Progenitor cell of endocrine pancreas (in vitro differentiated cells): Measurements from ENCODE around the gene COL4A1. TPM values are rescaled to one million over a fixed set of nuclear protein-coding genes. Genes with fewer than 3 reads are reported as not detected.

ENCODE experiments used
- DNase-seq: peaks from one replicate; pipeline ENCODE4 v3.0.0; 2021; ENCODE audit warnings: low spot score; ENCODE audit not compliant: unreplicated experiment
- H3K27ac Mint-ChIP-seq: 2 replicates; pipeline ENCODE4 v1.8.0; 2021; ENCODE audit warnings: mild to moderate bottlenecking, moderate library complexity, mixed read lengths
- H3K27me3 Mint-ChIP-seq: 2 replicates; pipeline ENCODE4 v1.8.0; 2021; ENCODE audit warnings: mixed read lengths
- H3K36me3 Mint-ChIP-seq: 2 replicates; pipeline ENCODE4 v1.8.0; 2022; ENCODE audit warnings: mixed read lengths; ENCODE audit not compliant: insufficient read depth
- H3K4me1 Mint-ChIP-seq: 2 replicates; pipeline ENCODE4 v1.8.0; 2021; ENCODE audit warnings: low read depth, mixed read lengths
- H3K4me3 Mint-ChIP-seq: 2 replicates; pipeline ENCODE4 v1.8.0; 2021; ENCODE audit warnings: low read depth, mild to moderate bottlenecking, moderate library complexity, mixed read lengths
- H3K9me3 Mint-ChIP-seq: 2 replicates; pipeline ENCODE4 v1.8.0; 2021; ENCODE audit warnings: low read depth, mixed read lengths
- total RNA-seq: library from RNA; stranded (reverse); gene quantifications from 2 replicates; pipeline ENCODE4 v1.2.1, GENCODE V29; 2021
- TF ChIP-seq, protein P1 (sequence below): fragments of 200-600 bp; sonication (generic); IDR thresholded peaks from one replicate; pipeline ENCODE4 v1.5.0; 2021; ENCODE audit warnings: antibody characterized with exemption, mild to moderate bottlenecking; ENCODE audit not compliant: unreplicated experiment

COL4A1 gene
- total RNA-seq, 1 donor from 2014 or later, result 81.3 TPM

DNA sequence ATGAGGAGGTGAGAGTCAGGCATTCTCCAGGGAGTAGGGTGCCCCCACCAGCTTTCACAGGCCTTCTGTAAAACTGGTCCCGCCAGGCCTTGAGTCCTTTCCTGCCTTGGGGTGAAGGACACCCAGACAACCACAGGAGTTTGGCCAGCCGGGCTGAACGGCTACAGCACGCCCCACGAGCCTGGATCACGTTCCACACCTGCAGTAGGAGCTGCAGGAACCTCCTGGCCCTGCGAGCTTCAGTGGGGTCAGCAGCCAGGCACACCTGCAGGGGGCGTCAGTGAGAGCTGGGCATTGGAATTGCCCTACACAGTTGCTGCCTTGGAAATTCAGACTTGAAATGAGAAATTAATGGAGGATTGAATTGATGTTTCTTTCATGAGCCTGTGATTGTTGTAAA, 45.8 kb upstream of the COL4A1 start:
- Mint-ChIP-seq H3K4me3 (no peak overlapping the region), H3K27me3 (no peaks in the 10 kb centered on the region), H3K27ac (no peak overlapping the region), H3K4me1 (peaks cover 5% of the 10 kb centered on the region), H3K36me3 (peaks cover 7% of the 10 kb centered on the region), H3K9me3 (no peaks in the 10 kb centered on the region)
- no peak for DNase-seq
- TF ChIP-seq, protein P1, sequence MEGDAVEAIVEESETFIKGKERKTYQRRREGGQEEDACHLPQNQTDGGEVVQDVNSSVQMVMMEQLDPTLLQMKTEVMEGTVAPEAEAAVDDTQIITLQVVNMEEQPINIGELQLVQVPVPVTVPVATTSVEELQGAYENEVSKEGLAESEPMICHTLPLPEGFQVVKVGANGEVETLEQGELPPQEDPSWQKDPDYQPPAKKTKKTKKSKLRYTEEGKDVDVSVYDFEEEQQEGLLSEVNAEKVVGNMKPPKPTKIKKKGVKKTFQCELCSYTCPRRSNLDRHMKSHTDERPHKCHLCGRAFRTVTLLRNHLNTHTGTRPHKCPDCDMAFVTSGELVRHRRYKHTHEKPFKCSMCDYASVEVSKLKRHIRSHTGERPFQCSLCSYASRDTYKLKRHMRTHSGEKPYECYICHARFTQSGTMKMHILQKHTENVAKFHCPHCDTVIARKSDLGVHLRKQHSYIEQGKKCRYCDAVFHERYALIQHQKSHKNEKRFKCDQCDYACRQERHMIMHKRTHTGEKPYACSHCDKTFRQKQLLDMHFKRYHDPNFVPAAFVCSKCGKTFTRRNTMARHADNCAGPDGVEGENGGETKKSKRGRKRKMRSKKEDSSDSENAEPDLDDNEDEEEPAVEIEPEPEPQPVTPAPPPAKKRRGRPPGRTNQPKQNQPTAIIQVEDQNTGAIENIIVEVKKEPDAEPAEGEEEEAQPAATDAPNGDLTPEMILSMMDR, result peak; percentile 25

DNA sequence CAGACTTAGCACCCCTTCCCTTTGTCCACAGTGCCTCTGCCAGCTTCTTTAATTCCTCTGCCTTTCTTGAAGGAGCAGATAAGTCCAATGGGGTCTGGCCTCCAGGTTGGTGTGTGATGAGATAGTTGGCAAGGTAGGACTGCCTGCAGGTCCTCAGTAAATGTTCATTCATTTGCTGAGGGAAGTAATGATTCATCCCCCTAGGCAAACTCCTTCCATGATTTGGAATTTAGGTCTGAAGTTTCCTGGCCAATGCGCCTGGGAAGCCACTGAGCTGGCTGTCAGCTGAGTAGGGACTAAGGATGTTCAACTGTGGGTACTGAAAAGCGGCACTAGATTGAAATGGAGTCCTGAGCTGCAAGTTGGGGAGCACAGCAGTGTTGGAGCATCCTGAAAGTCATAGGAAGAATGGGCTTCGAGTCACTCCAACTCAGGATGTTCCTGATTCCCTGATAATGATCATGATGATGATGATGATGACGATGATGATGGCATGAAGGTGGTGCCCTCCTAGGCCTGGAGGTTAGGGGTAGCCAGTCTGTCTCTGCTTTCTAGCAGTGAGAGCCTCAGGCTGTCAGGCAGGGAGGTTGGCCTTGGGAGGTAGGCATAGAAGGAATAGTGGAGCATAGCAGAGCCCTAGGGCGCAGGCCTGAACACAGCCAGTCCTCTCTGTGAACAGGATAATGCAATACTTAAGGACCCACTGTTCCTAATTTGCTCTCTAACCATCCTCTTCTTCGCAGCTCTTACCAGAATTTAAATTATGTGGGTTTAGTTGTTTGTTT, 44.9 kb upstream of the COL4A1 start:
- H3K4me1 Mint-ChIP-seq, result peaks cover 5% of the 10 kb centered on the region
- no peaks in the 10 kb centered on the region for H3K27me3 Mint-ChIP-seq

DNA sequence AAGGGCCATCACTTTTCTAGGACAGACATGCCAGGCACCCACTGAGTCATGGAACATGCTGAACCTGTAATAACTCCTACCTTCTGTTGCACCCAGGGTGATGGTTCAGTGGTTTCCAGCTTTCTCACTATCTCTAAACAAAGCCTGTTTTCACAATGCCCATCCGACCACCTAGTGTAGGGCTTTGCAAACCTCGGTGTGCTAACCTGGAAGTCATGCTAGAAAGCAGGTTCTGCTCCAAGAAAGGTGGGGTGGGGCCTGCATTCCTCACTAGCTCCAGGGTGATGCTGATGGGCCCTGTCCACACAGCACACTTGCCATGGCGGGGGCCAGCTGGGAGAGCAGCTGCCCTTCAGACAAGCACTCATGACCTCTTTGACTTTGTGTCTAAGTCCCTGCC, 43.6 kb upstream of the COL4A1 start:
- no peak overlapping the region for H3K27ac Mint-ChIP-seq
- no peak overlapping the region for H3K4me3 Mint-ChIP-seq
- no peaks in the 10 kb centered on the region for H3K27me3 Mint-ChIP-seq
- peaks cover 5% of the 10 kb centered on the region for H3K4me1 Mint-ChIP-seq
- no peaks in the 10 kb centered on the region for H3K9me3 Mint-ChIP-seq
- H3K36me3 Mint-ChIP-seq, result no peaks in the 10 kb centered on the region
- TF ChIP-seq, protein P1, result no peak
- no peak for DNase-seq

More for the DNA sequence above, 44.9 kb upstream of the COL4A1 start:
- no peak overlapping the region for H3K27ac Mint-ChIP-seq
- DNase-seq, result no peak
- TF ChIP-seq, protein P1, result no peak
- H3K4me3 Mint-ChIP-seq, result no peak overlapping the region
- no peaks in the 10 kb centered on the region for H3K9me3 Mint-ChIP-seq
- H3K36me3 Mint-ChIP-seq, result peaks cover 1% of the 10 kb centered on the region

DNA sequence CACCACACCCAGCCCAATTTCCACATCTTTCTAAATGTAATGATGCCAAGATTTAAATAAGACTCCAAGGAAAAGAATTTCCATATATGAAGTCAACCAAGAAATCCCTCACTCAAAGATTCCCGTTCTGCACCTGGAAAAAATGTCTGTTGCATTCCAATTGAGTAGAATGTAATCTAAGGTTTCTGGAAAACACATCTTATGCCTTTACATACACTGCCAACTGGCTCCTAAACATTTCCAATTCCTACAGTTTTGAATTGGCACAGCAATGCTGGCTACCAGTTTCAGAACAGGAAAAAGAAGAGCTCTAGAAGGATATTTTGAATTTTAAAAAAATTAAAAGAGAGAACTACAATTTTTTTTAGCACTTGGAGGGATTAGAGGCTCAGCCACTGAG, 43.1 kb upstream of the COL4A1 start:
- Mint-ChIP-seq H3K27me3 (no peaks in the 10 kb centered on the region), H3K36me3 (no peaks in the 10 kb centered on the region), H3K27ac (no peak overlapping the region), H3K9me3 (no peaks in the 10 kb centered on the region), H3K4me1 (peaks cover 4% of the 10 kb centered on the region), H3K4me3 (no peak overlapping the region)
- TF ChIP-seq, protein P1, result no peak
- DNase-seq, result no peak

DNA sequence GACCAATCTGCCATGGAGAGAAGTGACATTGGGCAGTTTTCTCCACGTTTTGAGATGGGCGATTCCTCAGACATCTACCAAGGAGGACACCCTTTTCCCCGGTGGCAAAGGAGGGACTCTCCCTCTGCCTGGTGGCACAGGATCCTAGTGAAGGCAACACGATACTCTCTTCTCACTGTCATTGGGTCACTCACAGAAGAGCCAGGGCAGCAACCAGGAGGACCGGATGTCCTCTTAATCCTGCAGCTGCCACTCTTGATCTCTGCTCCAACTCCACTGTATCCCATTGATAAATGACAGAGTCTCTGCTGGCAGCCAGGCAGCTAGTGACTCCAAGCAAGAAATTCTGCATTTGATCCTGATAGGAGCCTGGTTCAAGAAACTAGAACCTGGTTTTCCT, 42.3 kb upstream of the COL4A1 start:
- H3K4me3 Mint-ChIP-seq, result no peak overlapping the region
- H3K36me3 Mint-ChIP-seq, result no peaks in the 10 kb centered on the region
- no peaks in the 10 kb centered on the region for H3K27me3 Mint-ChIP-seq
- DNase-seq, result no peak
- H3K4me1 Mint-ChIP-seq, result no peaks in the 10 kb centered on the region
- H3K9me3 Mint-ChIP-seq, result no peaks in the 10 kb centered on the region
- TF ChIP-seq, protein P1, result no peak
- H3K27ac Mint-ChIP-seq, result no peak overlapping the region
